HEK293 (cell line): ENCODE data around the gene TRIM8.

ENCODE experiments used
- HOXA7 ChIP-seq: sonication (generic); formaldehyde crosslinking; IDR thresholded peaks from 2 replicates; pipeline ENCODE4 v1.8.1; 2022; ENCODE audit warnings: missing genetic modification reagents, borderline replicate concordance
- HOXD13 ChIP-seq: sonication (generic); formaldehyde crosslinking; IDR thresholded peaks from 2 replicates; pipeline ENCODE4 v1.8.0; 2022; ENCODE audit warnings: missing genetic modification reagents, borderline replicate concordance
- INSM2 ChIP-seq: fragments of 450-650 bp; formaldehyde crosslinking; IDR thresholded peaks from 2 replicates; pipeline ENCODE4 v1.5.1; 2016; ENCODE audit warnings: missing biosample characterization, missing genetic modification characterization
- KLF1 ChIP-seq: fragments of 450-650 bp; formaldehyde crosslinking; IDR thresholded peaks from 2 replicates; pipeline ENCODE4 v1.5.1; 2016; ENCODE audit warnings: missing biosample characterization, missing genetic modification characterization
- KLF10 ChIP-seq: fragments of 450-650 bp; IDR thresholded peaks from 2 replicates; pipeline ENCODE4 v1.5.1; 2018; ENCODE audit warnings: missing biosample characterization, mild to moderate bottlenecking, missing genetic modification characterization
- MEIS1 ChIP-seq: sonication (generic); formaldehyde crosslinking; IDR thresholded peaks from 2 replicates; pipeline ENCODE4 v1.8.1; 2022; ENCODE audit warnings: missing genetic modification reagents, mild to moderate bottlenecking, borderline replicate concordance
- OSR2 ChIP-seq: fragments of 450-650 bp; formaldehyde crosslinking; IDR thresholded peaks from 2 replicates; pipeline ENCODE4 v1.5.1; 2016; ENCODE audit warnings: missing biosample characterization, missing genetic modification characterization
- OVOL3 ChIP-seq: fragments of 450-650 bp; formaldehyde crosslinking; IDR thresholded peaks from 2 replicates; pipeline ENCODE4 v1.5.1; 2016; ENCODE audit warnings: missing biosample characterization, missing genetic modification characterization
- REPIN1 ChIP-seq: fragments of 450-650 bp; formaldehyde crosslinking; IDR thresholded peaks from 2 replicates; pipeline ENCODE4 v1.5.1; 2017; ENCODE audit warnings: missing biosample characterization, missing genetic modification characterization, low read depth
- REST ChIP-seq: fragments of 450-650 bp; formaldehyde crosslinking; IDR thresholded peaks from 2 replicates; pipeline ENCODE4 v1.5.1; 2016; ENCODE audit warnings: missing biosample characterization, missing genetic modification characterization
- SP2 ChIP-seq: fragments of 450-650 bp; formaldehyde crosslinking; IDR thresholded peaks from 2 replicates; pipeline ENCODE4 v1.5.1; 2016; ENCODE audit warnings: missing biosample characterization, missing genetic modification characterization
- SP3 ChIP-seq: fragments of 450-650 bp; formaldehyde crosslinking; IDR thresholded peaks from 2 replicates; pipeline ENCODE4 v1.5.1; 2016; ENCODE audit warnings: missing biosample characterization, missing genetic modification characterization
- TRIM28 ChIP-seq: IDR thresholded peaks from 2 replicates; pipeline ENCODE4 v1.6.1; 2011; ENCODE audit warnings: low read length, control low read depth, borderline replicate concordance
- WT1 ChIP-seq: fragments of 450-650 bp; formaldehyde crosslinking; IDR thresholded peaks from 2 replicates; pipeline ENCODE4 v1.5.1; 2016; ENCODE audit warnings: missing biosample characterization, missing genetic modification characterization
- YY2 ChIP-seq: fragments of 450-650 bp; formaldehyde crosslinking; IDR thresholded peaks from 2 replicates; pipeline ENCODE4 v1.5.1; 2016; ENCODE audit warnings: missing biosample characterization, missing genetic modification characterization
- ZBTB10 ChIP-seq: fragments of 450-650 bp; formaldehyde crosslinking; IDR thresholded peaks from 2 replicates; pipeline ENCODE4 v1.5.1; 2016; ENCODE audit warnings: missing biosample characterization, missing genetic modification characterization
- ZBTB20 ChIP-seq: fragments of 450-650 bp; formaldehyde crosslinking; IDR thresholded peaks from 2 replicates; pipeline ENCODE4 v1.5.1; 2016; ENCODE audit warnings: missing biosample characterization, missing genetic modification characterization
- ZBTB26 ChIP-seq: fragments of 450-650 bp; formaldehyde crosslinking; optimal IDR thresholded peaks from 2 replicates; pipeline ENCODE3; 2016; ENCODE audit warnings: missing biosample characterization, mild to moderate bottlenecking, missing genetic modification characterization
- ZFP41 ChIP-seq: fragments of 450-650 bp; formaldehyde crosslinking; IDR thresholded peaks from 2 replicates; pipeline ENCODE4 v1.5.1; 2016; ENCODE audit warnings: missing biosample characterization, missing genetic modification characterization, borderline replicate concordance
- ZIC2 ChIP-seq: fragments of 450-650 bp; formaldehyde crosslinking; IDR thresholded peaks from 2 replicates; pipeline ENCODE4 v1.5.1; 2016; ENCODE audit warnings: missing biosample characterization, missing genetic modification characterization
- ZNF10 ChIP-seq: fragments of 450-650 bp; formaldehyde crosslinking; IDR thresholded peaks from 2 replicates; pipeline ENCODE4 v1.5.1; 2017; ENCODE audit warnings: missing biosample characterization, missing genetic modification characterization
- ZNF114 ChIP-seq: fragments of 450-650 bp; formaldehyde crosslinking; IDR thresholded peaks from 2 replicates; pipeline ENCODE4 v1.5.0; 2017; ENCODE audit warnings: missing biosample characterization, missing genetic modification characterization
- ZNF155 ChIP-seq: fragments of 450-650 bp; formaldehyde crosslinking; IDR thresholded peaks from 2 replicates; pipeline ENCODE4 v1.5.1; 2016; ENCODE audit warnings: missing biosample characterization, missing genetic modification characterization
- ZNF211 ChIP-seq: fragments of 450-650 bp; formaldehyde crosslinking; IDR thresholded peaks from 2 replicates; pipeline ENCODE4 v1.5.1; 2016; ENCODE audit warnings: low read depth, missing biosample characterization, missing genetic modification characterization
- ZNF394 ChIP-seq: fragments of 450-650 bp; formaldehyde crosslinking; IDR thresholded peaks from 2 replicates; pipeline ENCODE4 v1.5.1; 2016; ENCODE audit warnings: missing biosample characterization, missing genetic modification characterization, mild to moderate bottlenecking, moderate library complexity, borderline replicate concordance
- ZNF398 ChIP-seq: fragments of 450-650 bp; formaldehyde crosslinking; IDR thresholded peaks from 2 replicates; pipeline ENCODE4 v1.5.1; 2017; ENCODE audit warnings: missing biosample characterization, missing genetic modification characterization
- ZNF529 ChIP-seq: fragments of 450-650 bp; formaldehyde crosslinking; IDR thresholded peaks from 2 replicates; pipeline ENCODE4 v1.5.1; 2017; ENCODE audit warnings: missing genetic modification characterization, missing biosample characterization; ENCODE audit not compliant: insufficient replicate concordance
- ZNF585B ChIP-seq: fragments of 450-650 bp; formaldehyde crosslinking; IDR thresholded peaks from 2 replicates; pipeline ENCODE4 v1.5.1; 2016; ENCODE audit warnings: missing biosample characterization, missing genetic modification characterization
- ZNF600 ChIP-seq: fragments of 450-650 bp; formaldehyde crosslinking; IDR thresholded peaks from 2 replicates; pipeline ENCODE4 v1.5.1; 2016; ENCODE audit warnings: missing biosample characterization, missing genetic modification characterization
- ZSCAN16 ChIP-seq: fragments of 450-650 bp; formaldehyde crosslinking; IDR thresholded peaks from 2 replicates; pipeline ENCODE4 v1.5.1; 2016; ENCODE audit warnings: missing biosample characterization, missing genetic modification characterization

Gene TRIM8

GRCh38 chr10:102646610-102647442 is 2.5 kb downstream of the TRIM8 start (continued):
- TF ChIP-seq ZBTB10 (tag by site-specific recombination) (no peak), SP3 (tag by site-specific recombination) (peak; percentile 66), SP2 (tag by site-specific recombination) (peak; percentile 83), ZNF394 (tag by site-specific recombination) (no peak), KLF10 (tag by site-specific recombination) (no peak), REST (tag by site-specific recombination) (no peak), OVOL3 (no peak), ZNF114 (tag by site-specific recombination) (no peak), ZFP41 (tag by site-specific recombination) (no peak), INSM2 (no peak), ZNF600 (tag by site-specific recombination) (no peak), OSR2 (tag by site-specific recombination) (no peak), ZNF398 (peak; percentile 30; the same call in 1 of the 2 replicates), ZNF585B (tag by site-specific recombination) (no peak), ZNF529 (tag by site-specific recombination) (no peak), ZNF211 (tag by site-specific recombination) (no peak), ZNF155 (tag by site-specific recombination) (no peak), TRIM28 (no peak), ZBTB26 (tag by site-specific recombination) (peak; percentile 15), YY2 (tag by site-specific recombination) (no peak), WT1 (tag by site-specific recombination) (no peak), ZSCAN16 (no peak), HOXA7 (CRISPR knock-in tag) (no peak), ZNF10 (tag by site-specific recombination) (no peak), MEIS1 (no peak), ZIC2 (peak; percentile 62; the same call in 1 of the 2 replicates), KLF1 (tag by site-specific recombination) (no peak), REPIN1 (tag by site-specific recombination) (no peak), HOXD13 (CRISPR knock-in tag) (no peak), ZBTB20 (tag by site-specific recombination) (no peak)
